GM23338 (cell line): ENCODE results near the gene C7orf25. TPM values are rescaled to one million over a fixed set of nuclear protein-coding genes. Genes with fewer than 3 reads are reported as not detected.

ENCODE experiments used
- ATAC-seq: fragments of 200-7000 bp; cut with Tn5 transposase; 3 replicates; pipeline ENCODE4 v1.9.1; 2020
- DNase-seq: peaks from one replicate; pipeline ENCODE4 v3.0.0-alpha.2; 2015; ENCODE audit warnings: low spot score
- H2AFZ ChIP-seq: fragments of 200-600 bp; sonication (generic); 2 replicates; pipeline ENCODE4 v1.8.0; 2016; ENCODE audit warnings: antibody characterized with exemption, mild to moderate bottlenecking, moderate library complexity
- H3F3A ChIP-seq: fragments of 200-600 bp; sonication (generic); replicated peaks from 2 replicates; pipeline ENCODE4 v1.8.0; 2017; ENCODE audit warnings: antibody characterized with exemption, mixed run types, low read depth
- H3K27ac ChIP-seq: fragments of 200-600 bp; sonication (generic); 2 replicates; pipeline ENCODE4 v1.6.1; 2016; ENCODE audit warnings: low read depth
- H3K27me3 ChIP-seq: fragments of 200-600 bp; sonication (generic); 2 replicates; pipeline ENCODE4 v1.8.0; 2016; ENCODE audit warnings: mild to moderate bottlenecking, mixed run types, moderate library complexity; ENCODE audit not compliant: insufficient read depth
- H3K36me3 ChIP-seq: fragments of 200-600 bp; sonication (generic); 2 replicates; pipeline ENCODE4 v1.8.0; 2016; ENCODE audit warnings: mild to moderate bottlenecking; ENCODE audit not compliant: insufficient read depth
- H3K4me1 ChIP-seq: fragments of 200-600 bp; sonication (generic); 2 replicates; pipeline ENCODE4 v1.8.0; 2016; ENCODE audit warnings: mild to moderate bottlenecking, moderate library complexity; ENCODE audit not compliant: insufficient read depth
- H3K4me2 ChIP-seq: fragments of 200-600 bp; sonication (generic); 2 replicates; pipeline ENCODE4 v1.7.1; 2017; ENCODE audit warnings: mixed run types
- H3K4me3 ChIP-seq: fragments of 200-600 bp; sonication (generic); 2 replicates; pipeline ENCODE4 v1.6.1; 2016; ENCODE audit warnings: mixed run types
- H3K79me2 ChIP-seq: fragments of 200-600 bp; sonication (generic); replicated peaks from 2 replicates; pipeline ENCODE4 v1.8.0; 2017; ENCODE audit warnings: mild to moderate bottlenecking; ENCODE audit not compliant: insufficient read depth
- H3K9me2 ChIP-seq: fragments of 200-600 bp; sonication (generic); 2 replicates; pipeline ENCODE4 v1.8.0; 2017; ENCODE audit not compliant: insufficient read depth
- H4K20me1 ChIP-seq: fragments of 200-600 bp; sonication (generic); replicated peaks from 2 replicates; pipeline ENCODE4 v1.8.0; 2017; ENCODE audit warnings: mild to moderate bottlenecking; ENCODE audit not compliant: insufficient read depth
- H3K27ac Mint-ChIP-seq: 2 replicates; pipeline ENCODE4 v1.8.0; 2020; ENCODE audit warnings: inconsistent platforms, mild to moderate bottlenecking, moderate library complexity, mixed read lengths
- H3K27me3 Mint-ChIP-seq: 3 replicates; pipeline ENCODE4 v1.8.0; 2022; ENCODE audit warnings: low read depth, mild to moderate bottlenecking, moderate library complexity, mixed read lengths, inconsistent platforms; ENCODE audit not compliant: insufficient read depth, poor library complexity
- H3K36me3 Mint-ChIP-seq: 3 replicates; pipeline ENCODE4 v1.8.0; 2021; ENCODE audit warnings: low read depth, mild to moderate bottlenecking, inconsistent platforms, moderate library complexity, mixed read lengths
- H3K4me1 Mint-ChIP-seq: 3 replicates; pipeline ENCODE4 v1.8.0; 2020; ENCODE audit warnings: mild to moderate bottlenecking, inconsistent platforms, mixed read lengths
- H3K4me3 Mint-ChIP-seq: 3 replicates; pipeline ENCODE4 v1.8.0; 2021; ENCODE audit warnings: moderate library complexity, mild to moderate bottlenecking, inconsistent platforms, mixed read lengths
- H3K9me3 Mint-ChIP-seq: 3 replicates; pipeline ENCODE4 v1.8.0; 2020; ENCODE audit warnings: moderate library complexity, mild to moderate bottlenecking, inconsistent platforms, mixed read lengths
- CREB1 ChIP-seq: fragments of 250-450 bp; sonication (Bioruptor Pico); IDR thresholded peaks from 2 replicates; pipeline ENCODE4 v1.5.0; 2020; ENCODE audit warnings: low read depth, mild to moderate bottlenecking, moderate library complexity
- EZH2phosphoT487 ChIP-seq: fragments of 200-600 bp; sonication (generic); IDR thresholded peaks from one replicate; pipeline ENCODE4 v1.8.1; 2018; ENCODE audit warnings: antibody characterized with exemption; ENCODE audit not compliant: unreplicated experiment
- JUNB ChIP-seq: IDR thresholded peaks from one replicate; pipeline ENCODE4 v1.6.1; 2016; ENCODE audit warnings: antibody characterized with exemption; ENCODE audit not compliant: unreplicated experiment
- POLR2AphosphoS5 ChIP-seq: IDR thresholded peaks from 2 replicates; pipeline ENCODE4 v1.6.1; 2016; ENCODE audit warnings: antibody characterized with exemption, low read depth
- long read RNA-seq: library from polyadenylated mRNA; unstranded; transcript quantifications from one replicate; pipeline ENCODE4 v2.0.0, GENCODE V29; 2020; ENCODE audit not compliant: unreplicated experiment
- polyA plus RNA-seq: library from polyadenylated mRNA; unstranded; fragments of >200 nt; fragmentation: Nextera tagmentation; extraction: Ambion mirVana; gene quantifications from 2 replicates; pipeline ENCODE4 v1.2.1, GENCODE V29; 2016
- total RNA-seq: library from RNA; depleted of rRNA; stranded (reverse); fragments of >200 nt; shearing (Covaris generic); gene quantifications from 2 replicates; pipeline ENCODE4 v1.2.3, GENCODE V29; 2014; rRNA removed
- TF ChIP-seq, protein P1 (sequence below): fragments of 250-450 bp; sonication (Bioruptor Pico); IDR thresholded peaks from 2 replicates; pipeline ENCODE4 v1.5.0; 2020; ENCODE audit warnings: mild to moderate bottlenecking, moderate library complexity
- TF ChIP-seq, protein P2 (sequence below): IDR thresholded peaks from 2 replicates; pipeline ENCODE4 v1.6.1; 2016; ENCODE audit warnings: antibody characterized with exemption

C7orf25 gene
- total RNA-seq: 7.1 and 8.7 TPM in 2 replicates
- polyA plus RNA-seq: 1.2 and 1.7 TPM in 2 replicates
- long read RNA-seq, transcript C7orf25-201 (2 exons, 2,451 nt): major isoform, 7 of 7 reads
- long read RNA-seq, partial matches to known transcripts: 0 of 7 reads
- long read RNA-seq, other reads (novel, unspliced or antisense): 0 of 7 reads

DNA sequence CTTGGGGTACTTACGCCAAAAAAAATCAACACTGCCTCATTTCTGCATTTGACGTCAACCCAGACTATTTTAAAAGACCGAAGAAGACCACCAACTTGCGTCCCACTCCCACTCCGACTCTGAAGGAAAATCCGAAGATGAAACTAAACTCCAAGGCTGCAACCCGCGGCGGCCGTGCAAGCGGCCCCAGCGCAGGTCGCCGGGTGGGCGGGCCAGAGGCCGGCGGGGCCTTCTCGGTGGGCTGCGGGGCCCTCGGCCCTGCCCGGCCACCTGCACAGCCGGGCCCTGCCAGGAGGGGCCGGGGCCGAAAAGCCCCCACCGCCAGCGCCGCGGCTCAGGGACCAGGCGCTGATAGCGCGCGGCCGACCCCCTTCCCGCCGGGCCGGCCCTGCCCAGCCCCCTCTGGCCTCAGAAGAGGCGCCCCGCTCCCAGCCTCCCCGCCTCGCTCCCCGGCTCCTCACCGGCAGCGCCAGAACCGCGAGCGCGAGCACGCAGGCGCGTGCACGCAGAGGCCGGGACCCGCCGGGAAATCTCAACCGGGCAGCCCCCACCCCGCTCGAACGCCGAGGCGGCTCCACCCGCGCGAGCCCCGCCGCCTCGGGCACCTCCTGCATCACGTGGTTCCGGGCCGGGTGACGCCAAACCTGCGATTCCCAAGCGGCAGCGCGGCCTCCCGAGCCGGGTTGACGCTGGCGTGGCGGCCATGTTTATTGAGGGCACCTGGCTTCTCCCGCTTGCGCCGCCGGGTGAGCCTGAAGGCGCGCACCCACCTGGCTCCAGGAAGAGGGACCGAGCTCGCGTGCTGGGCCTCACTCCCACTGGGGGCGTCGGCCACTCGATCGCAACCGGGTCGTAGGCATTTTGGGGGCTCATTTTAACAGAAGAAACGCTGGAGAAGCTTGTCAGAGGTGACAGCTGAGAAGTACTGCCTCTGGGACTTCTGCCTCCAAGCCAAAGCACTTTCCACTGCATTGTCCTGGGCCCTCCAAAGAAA, at the start of gene C7orf25:
Gene C7orf25 (minus strand): TSS at position 617 of the 994 bp plus-strand sequence. CDS start 1,170 bp downstream, outside the sequence.
- peak within 1 kb of the TSS; percentile 95 for H3K27ac Mint-ChIP-seq
- Histone ChIP-seq H3K9me2 (0 out of 2 replicates have a peak, but pooled peaks cover 4% of the 10 kb centered on the region), H3K4me3 (peak within 1 kb of the TSS; percentile 86), H3K4me2 (peak within 1 kb of the TSS; percentile 79), H3K4me1 (peaks cover 18% of the 10 kb centered on the region), H2AFZ (peak within 1 kb of the TSS; percentile 81; the same call in 1 of the 2 replicates), H3K27ac (peak within 1 kb of the TSS; percentile 90), H3K36me3 (peaks cover 7% of the 10 kb centered on the region; the same call in 1 of the 2 replicates), H4K20me1 (no peaks in the 10 kb centered on the region), H3K27me3 (no peaks in the 10 kb centered on the region), H3F3A (peaks cover 13% of the 10 kb centered on the region; the same call in 1 of the 2 replicates), H3K79me2 (peaks cover 13% of the 10 kb centered on the region)
- H3K36me3 Mint-ChIP-seq: peaks cover 43% of the 10 kb centered on the region
- DNase-seq: peak; percentile 98
- ATAC-seq: peak; percentile 89
- H3K27me3 Mint-ChIP-seq: no peaks in the 10 kb centered on the region
- TF ChIP-seq JUNB: no peak
- TF ChIP-seq, protein P1, sequence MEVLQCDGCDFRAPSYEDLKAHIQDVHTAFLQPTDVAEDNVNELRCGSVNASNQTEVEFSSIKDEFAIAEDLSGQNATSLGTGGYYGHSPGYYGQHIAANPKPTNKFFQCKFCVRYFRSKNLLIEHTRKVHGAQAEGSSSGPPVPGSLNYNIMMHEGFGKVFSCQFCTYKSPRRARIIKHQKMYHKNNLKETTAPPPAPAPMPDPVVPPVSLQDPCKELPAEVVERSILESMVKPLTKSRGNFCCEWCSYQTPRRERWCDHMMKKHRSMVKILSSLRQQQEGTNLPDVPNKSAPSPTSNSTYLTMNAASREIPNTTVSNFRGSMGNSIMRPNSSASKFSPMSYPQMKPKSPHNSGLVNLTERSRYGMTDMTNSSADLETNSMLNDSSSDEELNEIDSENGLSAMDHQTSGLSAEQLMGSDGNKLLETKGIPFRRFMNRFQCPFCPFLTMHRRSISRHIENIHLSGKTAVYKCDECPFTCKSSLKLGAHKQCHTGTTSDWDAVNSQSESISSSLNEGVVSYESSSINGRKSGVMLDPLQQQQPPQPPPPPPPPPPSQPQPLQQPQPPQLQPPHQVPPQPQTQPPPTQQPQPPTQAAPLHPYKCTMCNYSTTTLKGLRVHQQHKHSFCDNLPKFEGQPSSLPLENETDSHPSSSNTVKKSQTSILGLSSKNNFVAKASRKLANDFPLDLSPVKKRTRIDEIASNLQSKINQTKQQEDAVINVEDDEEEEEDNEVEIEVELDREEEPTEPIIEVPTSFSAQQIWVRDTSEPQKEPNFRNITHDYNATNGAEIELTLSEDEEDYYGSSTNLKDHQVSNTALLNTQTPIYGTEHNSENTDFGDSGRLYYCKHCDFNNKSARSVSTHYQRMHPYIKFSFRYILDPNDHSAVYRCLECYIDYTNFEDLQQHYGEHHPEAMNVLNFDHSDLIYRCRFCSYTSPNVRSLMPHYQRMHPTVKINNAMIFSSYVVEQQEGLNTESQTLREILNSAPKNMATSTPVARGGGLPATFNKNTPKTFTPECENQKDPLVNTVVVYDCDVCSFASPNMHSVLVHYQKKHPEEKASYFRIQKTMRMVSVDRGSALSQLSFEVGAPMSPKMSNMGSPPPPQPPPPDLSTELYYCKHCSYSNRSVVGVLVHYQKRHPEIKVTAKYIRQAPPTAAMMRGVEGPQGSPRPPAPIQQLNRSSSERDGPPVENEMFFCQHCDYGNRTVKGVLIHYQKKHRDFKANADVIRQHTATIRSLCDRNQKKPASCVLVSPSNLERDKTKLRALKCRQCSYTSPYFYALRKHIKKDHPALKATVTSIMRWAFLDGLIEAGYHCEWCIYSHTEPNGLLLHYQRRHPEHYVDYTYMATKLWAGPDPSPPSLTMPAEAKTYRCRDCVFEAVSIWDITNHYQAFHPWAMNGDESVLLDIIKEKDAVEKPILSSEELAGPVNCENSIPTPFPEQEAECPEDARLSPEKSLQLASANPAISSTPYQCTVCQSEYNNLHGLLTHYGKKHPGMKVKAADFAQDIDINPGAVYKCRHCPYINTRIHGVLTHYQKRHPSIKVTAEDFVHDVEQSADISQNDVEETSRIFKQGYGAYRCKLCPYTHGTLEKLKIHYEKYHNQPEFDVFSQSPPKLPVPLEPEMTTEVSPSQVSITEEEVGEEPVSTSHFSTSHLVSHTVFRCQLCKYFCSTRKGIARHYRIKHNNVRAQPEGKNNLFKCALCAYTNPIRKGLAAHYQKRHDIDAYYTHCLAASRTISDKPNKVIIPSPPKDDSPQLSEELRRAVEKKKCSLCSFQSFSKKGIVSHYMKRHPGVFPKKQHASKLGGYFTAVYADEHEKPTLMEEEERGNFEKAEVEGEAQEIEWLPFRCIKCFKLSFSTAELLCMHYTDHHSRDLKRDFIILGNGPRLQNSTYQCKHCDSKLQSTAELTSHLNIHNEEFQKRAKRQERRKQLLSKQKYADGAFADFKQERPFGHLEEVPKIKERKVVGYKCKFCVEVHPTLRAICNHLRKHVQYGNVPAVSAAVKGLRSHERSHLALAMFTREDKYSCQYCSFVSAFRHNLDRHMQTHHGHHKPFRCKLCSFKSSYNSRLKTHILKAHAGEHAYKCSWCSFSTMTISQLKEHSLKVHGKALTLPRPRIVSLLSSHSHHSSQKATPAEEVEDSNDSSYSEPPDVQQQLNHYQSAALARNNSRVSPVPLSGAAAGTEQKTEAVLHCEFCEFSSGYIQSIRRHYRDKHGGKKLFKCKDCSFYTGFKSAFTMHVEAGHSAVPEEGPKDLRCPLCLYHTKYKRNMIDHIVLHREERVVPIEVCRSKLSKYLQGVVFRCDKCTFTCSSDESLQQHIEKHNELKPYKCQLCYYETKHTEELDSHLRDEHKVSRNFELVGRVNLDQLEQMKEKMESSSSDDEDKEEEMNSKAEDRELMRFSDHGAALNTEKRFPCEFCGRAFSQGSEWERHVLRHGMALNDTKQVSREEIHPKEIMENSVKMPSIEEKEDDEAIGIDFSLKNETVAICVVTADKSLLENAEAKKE: no peak
- TF ChIP-seq CREB1 (CRISPR knock-in tag): peak; percentile 87
- TF ChIP-seq POLR2AphosphoS5: peak; percentile 69
- TF ChIP-seq EZH2phosphoT487: no peak
- TF ChIP-seq, protein P2, sequence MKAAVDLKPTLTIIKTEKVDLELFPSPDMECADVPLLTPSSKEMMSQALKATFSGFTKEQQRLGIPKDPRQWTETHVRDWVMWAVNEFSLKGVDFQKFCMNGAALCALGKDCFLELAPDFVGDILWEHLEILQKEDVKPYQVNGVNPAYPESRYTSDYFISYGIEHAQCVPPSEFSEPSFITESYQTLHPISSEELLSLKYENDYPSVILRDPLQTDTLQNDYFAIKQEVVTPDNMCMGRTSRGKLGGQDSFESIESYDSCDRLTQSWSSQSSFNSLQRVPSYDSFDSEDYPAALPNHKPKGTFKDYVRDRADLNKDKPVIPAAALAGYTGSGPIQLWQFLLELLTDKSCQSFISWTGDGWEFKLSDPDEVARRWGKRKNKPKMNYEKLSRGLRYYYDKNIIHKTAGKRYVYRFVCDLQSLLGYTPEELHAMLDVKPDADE: peak; percentile 88
- H3K4me3 Mint-ChIP-seq: peak within 1 kb of the TSS; percentile 92
- H3K9me3 Mint-ChIP-seq: no peaks in the 10 kb centered on the region
- peaks cover 34% of the 10 kb centered on the region for H3K4me1 Mint-ChIP-seq
